ENCODE results near the gene MOCOS. TPM values are rescaled to one million over a fixed set of nuclear protein-coding genes. Genes with fewer than 3 reads are reported as not detected.
"Not testable (repeated sequence)": the region's sequence is repeated elsewhere in the genome, so short reads cannot be mapped to it uniquely, and the experiment has no call there.

Gene MOCOS, protein sequence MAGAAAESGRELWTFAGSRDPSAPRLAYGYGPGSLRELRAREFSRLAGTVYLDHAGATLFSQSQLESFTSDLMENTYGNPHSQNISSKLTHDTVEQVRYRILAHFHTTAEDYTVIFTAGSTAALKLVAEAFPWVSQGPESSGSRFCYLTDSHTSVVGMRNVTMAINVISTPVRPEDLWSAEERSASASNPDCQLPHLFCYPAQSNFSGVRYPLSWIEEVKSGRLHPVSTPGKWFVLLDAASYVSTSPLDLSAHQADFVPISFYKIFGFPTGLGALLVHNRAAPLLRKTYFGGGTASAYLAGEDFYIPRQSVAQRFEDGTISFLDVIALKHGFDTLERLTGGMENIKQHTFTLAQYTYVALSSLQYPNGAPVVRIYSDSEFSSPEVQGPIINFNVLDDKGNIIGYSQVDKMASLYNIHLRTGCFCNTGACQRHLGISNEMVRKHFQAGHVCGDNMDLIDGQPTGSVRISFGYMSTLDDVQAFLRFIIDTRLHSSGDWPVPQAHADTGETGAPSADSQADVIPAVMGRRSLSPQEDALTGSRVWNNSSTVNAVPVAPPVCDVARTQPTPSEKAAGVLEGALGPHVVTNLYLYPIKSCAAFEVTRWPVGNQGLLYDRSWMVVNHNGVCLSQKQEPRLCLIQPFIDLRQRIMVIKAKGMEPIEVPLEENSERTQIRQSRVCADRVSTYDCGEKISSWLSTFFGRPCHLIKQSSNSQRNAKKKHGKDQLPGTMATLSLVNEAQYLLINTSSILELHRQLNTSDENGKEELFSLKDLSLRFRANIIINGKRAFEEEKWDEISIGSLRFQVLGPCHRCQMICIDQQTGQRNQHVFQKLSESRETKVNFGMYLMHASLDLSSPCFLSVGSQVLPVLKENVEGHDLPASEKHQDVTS
- total RNA-seq = 0.07 and 0.30 TPM in 2 replicates

DNA sequence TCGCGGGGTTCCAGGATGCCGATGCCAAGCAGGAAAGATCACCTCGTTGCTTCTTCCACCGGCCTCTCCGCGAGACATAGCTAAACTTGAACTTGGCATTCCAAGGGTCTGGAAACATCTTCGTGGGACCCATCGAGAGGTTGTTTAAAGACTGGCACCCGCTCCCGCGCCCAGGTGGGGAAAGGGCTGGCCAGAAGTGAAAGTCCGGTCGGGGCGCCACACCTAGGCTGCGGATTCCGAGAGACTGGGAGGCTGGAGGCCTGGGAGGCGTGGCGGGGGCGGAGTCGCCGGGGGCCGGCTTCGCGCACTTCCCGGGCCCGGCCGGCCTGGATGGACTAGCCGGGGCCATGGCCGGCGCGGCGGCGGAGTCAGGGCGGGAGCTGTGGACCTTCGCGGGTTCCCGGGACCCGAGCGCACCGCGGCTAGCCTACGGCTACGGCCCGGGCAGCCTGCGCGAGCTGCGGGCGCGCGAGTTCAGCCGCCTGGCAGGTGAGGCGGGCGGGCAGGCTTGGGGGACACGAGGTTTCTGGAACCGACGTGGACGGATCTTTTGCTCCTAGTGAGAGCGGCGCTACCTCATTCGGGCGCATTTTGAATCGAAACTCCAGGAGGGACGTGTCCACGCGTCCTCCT, at the start of gene MOCOS:
Gene MOCOS, plus strand, starts transcription at position 305 of the 633 bp plus-strand sequence. Its CDS starts 43 bp downstream, at position 348.
- intact Hi-C loops (cut with micrococcal nuclease) = loop anchor here (1.0 kb wide), 1 partner anchor 58 kb away; the partner anchor contains the start of genes ELP2 and SLC39A6

DNA sequence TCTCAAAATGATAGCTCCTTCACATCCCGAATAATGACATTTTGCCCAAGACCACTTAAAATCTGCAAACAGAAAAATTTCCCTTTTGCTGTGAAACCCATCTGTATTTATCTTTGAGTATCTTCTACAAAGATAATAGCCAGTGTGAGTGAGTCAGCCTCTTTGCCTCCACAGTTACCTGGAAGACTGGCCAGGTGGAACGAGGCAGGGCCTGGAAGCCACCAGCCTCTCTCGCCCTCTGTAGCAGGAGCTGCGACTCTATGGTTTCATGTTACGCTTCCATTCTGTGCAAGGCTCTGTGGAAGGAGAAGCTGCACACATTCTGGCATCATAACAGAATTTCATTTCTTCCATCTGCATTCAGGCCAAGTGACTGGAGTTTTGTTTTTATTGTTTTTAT, 48.1 kb upstream of the MOCOS start:
- intact Hi-C loops (cut with micrococcal nuclease) = no loop called here

DNA sequence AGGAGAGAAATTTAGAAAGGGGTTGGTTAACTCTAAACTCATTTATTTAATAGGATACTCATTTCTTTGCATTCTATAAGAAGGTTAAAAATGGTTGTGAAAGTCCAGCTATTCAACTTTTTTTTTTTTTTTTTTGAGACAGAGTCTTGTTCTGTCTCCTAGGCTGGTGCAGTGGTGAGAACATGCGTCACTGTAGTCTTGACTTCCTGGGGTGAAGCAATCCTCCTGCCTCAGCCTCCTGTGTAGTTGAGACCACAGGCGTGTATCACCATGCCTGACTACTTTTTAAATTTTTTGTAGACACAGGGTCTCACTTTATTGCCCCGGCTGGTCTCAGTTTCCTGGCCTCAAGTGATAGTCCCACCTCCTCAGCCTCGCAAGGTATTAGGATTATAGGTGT, 45.7 kb upstream of the MOCOS start:
- intact Hi-C loops (cut with micrococcal nuclease) = no loop called here

DNA sequence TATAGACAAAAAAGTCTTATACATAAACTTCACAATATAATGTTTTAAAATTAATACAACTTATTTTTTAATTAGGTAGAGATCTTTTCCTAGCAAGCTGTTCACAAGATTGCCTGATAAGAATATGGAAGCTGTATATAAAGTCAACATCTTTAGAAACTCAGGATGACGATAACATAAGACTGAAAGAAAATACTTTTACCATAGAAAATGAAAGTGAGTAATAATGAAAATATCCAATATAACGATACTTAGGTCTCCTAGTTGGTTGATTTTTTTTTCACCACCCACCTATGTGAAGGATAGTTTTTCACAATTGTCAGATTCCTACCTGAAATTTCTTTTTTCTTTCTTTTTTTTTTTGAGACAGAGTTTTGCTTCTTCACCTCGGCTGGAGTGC, 44.5 kb upstream of the MOCOS start:
- intact Hi-C loops (cut with micrococcal nuclease) = no loop called here

DNA sequence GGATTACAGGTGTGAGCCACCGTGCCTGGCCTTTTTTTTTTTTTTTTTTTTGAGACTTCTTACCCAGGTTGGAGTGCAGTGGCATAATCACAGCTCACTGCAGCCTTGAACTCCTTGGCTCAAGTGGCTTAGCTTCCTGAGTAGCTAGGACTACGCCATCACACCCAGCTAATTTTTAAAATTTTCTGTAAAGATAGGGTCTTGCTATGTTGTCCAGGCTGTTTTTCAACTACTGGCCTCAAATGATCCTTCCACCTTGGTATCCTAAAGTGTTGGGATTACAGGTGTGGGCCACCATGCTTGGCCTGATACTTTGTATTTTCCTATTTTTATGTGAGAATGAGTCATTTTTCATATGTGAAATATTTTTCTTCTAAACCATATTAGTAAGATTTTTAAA, 43.9 kb upstream of the MOCOS start:
- intact Hi-C loops (cut with micrococcal nuclease) = no loop called here

DNA sequence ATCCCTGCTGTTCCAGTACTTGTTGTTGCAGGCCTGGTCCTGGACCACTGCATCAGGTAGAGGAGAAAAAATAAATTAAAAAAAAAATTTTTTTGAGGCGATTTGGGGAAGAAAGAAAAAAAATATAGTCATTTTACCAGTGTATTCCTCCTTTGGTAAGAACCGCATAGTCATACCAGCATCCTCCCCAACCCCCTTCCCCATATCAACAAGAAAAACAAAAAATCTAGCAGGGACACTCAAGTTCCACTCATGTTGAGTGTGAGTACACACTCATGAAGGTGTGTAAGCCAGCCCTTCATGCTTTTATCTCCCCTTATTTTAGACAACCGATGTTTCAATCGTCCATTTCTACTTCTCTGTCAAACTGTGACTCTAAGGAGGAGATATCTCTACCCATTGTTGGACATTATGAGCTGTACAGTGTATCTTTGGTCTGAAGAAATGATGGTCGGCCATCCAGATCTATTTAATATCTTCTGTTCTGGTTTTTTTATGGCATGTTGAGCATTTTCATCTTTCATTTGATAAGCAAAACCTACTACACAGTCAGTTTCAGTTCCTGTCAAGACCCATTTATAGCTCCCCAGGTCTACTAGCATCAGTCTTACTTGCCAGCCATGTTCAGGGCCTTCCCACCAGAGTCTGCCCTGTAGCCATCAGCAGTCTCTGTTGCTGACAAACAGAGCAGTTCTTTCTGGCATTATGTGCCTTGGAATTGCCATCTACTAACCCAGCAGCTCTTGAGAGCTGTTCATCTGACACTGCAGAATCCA, 37.6 kb upstream of the MOCOS start:
- intact Hi-C loops (cut with micrococcal nuclease) = no loop called here

DNA sequence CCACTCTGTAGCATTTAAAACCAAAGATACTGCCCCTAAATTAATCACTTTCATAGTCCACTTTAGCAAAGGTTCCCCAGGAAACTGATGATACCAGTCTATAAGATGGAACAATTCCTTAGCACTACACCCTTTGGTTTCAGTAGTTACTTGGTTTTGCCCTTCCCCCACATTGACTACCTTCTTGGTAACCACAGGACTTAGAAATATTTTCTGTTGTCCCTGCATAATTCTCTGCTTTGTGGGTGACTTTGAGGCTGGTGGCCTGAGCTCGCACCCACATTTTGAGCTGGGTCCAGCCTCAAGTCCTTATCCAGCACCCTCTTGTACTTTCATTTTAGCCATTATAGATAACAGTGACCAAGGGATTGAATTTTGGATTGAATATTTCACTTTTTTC, 34.5 kb upstream of the MOCOS start:
- intact Hi-C loops (cut with micrococcal nuclease) = no loop called here

DNA sequence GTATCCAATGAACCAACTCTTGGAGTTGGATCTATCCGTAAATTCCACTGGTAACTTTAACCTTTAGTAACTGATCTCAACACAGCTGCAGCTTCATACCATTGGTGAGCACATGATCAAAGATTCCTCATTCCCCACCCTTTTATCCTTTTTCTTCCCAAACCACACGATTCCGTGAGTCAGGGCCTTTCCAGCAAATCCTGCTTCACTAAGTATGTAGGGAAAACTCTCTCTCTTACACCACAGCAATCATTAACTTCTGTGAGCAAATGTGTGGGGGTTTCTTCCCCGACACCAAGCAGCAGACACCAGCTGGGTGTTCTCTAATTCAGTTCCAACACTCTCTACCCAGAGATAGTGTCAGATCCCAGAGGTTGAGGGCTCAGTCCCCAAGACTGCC, 34.1 kb upstream of the MOCOS start:
- intact Hi-C loops (cut with micrococcal nuclease) = no loop called here

DNA sequence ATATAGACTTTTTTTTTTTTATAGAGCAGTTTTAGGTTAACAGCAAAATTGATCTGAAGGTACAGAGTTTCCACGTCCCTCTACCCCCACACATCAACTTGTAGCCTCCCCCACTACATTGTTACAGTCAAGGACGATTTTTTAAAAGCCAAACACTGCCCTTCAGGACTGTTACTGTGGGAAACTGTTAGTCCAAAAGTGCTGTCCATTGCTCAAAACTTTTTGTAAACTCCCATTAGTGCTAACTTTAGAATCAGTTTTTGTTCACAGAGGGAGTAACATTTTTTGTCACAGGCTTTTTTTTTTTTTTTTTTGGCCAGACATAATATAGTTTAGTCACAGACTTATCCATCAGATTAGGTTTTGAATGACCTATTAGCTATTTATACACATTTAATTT, 33.5 kb upstream of the MOCOS start:
- intact Hi-C loops (cut with micrococcal nuclease) = no loop called here

DNA sequence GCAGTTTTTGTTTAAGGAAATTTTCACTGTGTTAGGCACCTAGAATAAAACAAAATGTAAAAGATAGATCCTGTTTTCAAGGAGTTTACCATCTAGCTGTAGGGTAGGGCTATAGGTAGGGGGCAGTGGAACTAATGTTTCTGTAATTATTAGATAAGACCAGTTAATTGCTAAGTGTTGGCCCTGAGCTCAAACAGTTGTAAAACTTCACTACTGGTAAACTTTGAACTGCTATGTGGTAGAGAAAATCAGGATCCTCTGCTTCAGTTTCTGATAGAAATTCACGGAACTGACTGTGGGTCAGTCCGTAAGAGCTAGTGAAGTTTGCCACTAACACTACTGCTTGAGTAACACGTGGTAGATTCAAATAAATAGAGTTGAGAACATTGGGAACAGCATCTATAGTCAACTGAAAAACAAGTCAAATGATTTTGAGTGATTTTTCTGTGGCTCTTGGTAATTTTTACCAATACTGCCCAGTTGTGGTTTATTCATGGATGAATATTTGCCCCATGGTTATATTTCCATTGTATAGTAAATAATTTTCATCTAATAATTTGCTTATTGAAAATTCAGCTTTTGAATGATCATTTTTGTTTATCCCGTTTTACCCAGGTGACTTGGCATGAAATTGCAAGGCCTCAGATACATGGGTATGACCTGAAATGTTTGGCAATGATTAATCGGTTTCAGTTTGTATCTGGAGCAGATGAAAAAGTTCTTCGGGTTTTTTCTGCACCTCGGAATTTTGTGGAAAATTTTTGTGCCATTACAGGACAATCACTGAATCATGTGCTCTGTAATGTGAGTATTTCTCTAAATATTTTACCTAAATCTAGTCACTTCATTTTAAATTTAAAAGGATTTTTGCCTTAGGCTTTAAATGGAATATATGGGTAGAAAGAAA, 31.2 kb upstream of the MOCOS start:
- intact Hi-C loops (cut with micrococcal nuclease) = no loop called here

DNA sequence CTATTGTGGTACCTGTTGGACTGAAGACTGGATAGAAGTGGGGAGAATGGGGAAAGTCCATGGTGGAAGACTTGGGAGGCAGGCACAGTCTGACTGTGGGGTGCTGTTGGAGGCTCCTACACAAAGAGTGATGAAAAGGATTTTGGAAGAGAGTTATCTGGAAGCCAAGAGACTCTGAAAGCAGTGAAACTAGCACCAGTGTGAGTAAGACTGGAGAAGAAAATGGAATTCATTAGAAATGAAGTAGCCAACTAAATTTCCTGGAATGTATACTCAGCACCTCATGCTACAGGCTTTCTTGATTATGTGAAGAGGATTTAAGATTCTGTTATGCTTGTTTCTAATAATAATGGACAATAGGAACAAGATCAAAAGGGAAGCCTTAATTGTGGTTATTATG, 29.9 kb upstream of the MOCOS start:
- intact Hi-C loops (cut with micrococcal nuclease) = no loop called here

DNA sequence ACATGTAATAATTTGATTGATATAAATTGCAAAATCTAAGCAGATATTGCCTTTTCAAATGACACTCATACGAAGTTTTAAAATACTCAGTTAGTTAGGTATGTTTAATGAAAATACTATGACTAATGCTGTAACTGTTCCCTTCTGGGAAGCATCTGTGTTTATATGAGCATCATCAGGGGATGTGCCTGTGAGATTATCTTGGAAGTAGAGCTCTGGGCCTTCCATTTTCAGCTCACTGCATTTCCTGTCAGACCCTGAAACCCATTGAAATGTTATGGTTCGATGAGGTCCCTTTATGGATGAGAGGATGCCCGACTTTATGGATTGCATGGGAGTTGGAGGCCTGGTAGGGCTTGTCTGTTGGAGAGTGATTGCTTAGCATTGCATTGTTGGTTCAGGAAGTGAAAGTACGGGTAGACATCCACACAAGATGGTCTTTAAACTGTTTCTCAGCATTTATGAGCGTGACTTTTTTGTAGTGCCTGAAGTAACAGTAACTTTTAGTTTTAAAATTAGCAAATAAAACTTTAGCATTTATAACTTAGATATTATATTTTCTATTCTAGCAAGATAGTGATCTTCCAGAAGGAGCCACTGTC, 28.9 kb upstream of the MOCOS start:
- intact Hi-C loops (cut with micrococcal nuclease) = no loop called here

DNA sequence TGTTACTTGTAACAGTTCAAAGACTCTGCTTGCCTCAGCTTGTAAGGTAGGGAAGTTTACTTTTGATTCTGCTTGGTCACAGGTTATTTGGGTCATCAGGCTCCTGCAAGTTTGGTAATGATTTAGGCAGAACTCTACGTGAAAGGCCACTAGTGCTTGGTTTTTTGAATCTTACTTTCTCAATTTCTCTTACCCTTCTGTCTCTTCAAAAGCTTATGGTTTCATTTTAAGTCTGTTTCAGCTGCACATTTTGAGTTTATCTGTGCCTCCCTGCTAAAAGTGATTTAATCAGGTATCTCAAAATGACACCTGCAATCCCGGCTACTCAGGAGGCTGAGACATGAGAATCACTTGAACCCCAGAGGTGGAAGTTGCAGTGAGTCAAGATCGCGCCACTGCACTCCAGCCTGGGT, 26.3 kb upstream of the MOCOS start:
- intact Hi-C loops (cut with micrococcal nuclease) = no loop called here

DNA sequence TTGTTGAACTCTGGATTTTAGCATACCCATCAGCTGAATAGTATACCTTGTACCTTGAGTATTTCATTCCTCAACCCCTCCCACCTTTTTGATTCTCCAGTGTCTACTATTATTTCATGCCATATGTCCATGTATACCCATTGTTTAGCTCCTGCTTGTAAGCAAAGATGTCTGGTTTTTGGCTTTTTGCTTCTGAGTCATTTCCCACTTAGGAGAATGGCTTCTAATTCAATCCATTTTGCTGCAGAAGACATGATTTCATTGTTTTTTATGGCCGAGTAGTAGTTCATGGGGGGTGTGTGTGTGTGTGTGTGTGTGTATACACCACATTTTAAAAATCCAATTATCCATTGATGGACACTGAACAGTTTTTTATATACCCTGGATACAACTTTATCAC, 24.3 kb upstream of the MOCOS start:
- intact Hi-C loops (cut with micrococcal nuclease) = no loop called here

DNA sequence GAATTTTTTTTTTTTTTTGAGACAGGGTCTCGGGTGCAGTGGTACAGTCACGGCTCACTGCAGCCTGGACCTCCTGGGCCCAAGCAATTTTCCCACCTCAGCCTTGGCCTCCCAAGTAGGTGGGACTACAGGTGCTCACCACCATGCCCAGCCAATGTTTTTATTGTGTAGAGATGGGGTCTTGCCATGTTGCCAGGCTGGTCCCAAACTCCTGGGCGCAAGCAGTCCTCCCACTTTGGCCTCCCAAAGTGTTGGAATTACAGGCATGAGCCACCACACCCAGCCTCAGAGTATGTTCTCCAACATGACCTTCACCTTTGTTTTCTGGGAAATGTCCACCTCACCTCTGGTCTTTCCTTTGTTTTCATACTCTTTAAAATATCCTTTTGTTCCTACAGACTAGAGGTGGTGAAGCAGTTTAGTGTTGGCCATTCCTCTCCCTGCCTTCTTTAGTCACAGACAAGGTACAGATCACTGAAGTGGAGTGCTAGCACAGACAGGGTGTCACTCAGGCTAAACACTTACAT, 19.5 kb upstream of the MOCOS start:
- intact Hi-C loops (cut with micrococcal nuclease) = no loop called here

DNA sequence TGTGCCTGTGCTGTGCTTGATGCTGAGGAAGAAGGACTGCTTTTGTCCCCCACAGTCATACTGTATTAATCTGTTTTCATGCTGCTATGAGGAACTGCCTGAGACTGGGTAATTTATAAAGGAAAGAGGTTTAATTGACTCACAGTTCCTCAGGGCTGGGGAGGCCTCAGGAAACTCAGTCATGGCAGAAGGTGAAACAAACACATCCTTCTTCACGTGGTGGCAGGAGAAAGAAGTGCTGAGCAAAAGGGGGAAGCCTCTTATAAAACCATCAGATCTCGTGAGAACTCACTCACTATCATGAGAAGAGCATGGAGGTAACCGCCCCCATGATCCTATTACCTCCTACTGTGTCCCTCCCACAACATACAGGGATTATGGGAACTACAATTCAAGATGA, 19.0 kb upstream of the MOCOS start:
- intact Hi-C loops (cut with micrococcal nuclease) = not testable (repeated sequence)

DNA sequence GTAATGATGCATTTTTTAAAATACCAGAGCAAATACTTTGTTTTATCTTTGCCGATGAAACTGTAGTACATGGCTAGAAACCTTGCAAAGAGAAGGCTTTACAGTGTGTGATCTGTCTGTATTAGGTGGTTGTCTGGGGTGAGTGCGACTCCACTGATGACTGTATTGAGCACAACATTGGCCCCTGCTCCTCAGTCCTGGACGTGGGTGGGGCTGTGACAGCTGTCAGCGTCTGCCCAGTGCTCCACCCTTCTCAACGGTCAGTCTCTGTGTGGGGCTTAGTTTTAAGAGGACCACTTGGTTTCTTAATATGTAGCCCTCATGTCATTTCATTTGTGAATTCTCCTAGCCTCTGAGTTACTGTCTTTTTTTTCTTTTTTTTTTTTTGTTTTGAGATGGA, 17.4 kb upstream of the MOCOS start:
- intact Hi-C loops (cut with micrococcal nuclease) = no loop called here

DNA sequence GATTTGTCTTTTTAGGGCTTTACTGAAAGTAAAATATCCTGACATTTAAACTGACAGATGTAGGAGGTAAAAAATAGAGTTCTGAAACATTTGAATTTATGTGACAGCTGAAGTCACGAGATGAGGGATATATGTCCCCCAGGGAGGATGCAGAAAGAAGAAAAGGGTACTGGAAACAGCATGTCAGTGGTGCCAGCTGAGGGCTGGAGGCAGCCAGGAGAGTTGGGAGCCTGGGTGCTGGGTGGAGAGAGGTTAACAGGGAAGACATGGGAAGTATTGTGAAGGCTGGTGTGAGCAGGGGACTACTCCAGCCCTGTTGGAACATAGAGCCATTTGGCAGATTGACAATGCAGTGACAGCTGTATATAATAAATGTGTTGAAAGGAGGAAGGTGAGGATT, 11.8 kb upstream of the MOCOS start:
- intact Hi-C loops (cut with micrococcal nuclease) = no loop called here

DNA sequence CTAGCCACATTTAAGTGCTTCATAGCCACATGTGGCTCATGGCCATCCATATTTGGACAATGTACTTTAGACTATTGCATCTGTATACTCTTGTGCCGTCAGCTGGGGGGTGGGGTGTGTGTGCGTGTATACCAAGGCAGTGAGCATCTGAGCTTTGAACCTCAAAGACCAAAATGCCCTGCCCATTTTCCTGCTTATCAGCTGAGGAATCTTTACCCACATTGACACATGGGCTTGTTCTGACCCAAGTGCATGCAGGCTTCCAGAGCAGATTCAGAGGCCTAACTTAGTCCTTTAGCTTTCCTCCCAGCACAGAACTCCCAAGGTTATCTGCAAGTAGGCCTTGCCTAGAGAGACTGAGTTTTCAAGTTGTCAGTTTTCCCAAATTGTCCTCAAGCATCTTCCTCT, 11.1 kb upstream of the MOCOS start:
- intact Hi-C loops (cut with micrococcal nuclease) = no loop called here
